ENCODE data around the gene RAB40C.

The RAB40C gene, protein sequence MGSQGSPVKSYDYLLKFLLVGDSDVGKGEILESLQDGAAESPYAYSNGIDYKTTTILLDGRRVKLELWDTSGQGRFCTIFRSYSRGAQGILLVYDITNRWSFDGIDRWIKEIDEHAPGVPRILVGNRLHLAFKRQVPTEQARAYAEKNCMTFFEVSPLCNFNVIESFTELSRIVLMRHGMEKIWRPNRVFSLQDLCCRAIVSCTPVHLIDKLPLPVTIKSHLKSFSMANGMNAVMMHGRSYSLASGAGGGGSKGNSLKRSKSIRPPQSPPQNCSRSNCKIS

DNA sequence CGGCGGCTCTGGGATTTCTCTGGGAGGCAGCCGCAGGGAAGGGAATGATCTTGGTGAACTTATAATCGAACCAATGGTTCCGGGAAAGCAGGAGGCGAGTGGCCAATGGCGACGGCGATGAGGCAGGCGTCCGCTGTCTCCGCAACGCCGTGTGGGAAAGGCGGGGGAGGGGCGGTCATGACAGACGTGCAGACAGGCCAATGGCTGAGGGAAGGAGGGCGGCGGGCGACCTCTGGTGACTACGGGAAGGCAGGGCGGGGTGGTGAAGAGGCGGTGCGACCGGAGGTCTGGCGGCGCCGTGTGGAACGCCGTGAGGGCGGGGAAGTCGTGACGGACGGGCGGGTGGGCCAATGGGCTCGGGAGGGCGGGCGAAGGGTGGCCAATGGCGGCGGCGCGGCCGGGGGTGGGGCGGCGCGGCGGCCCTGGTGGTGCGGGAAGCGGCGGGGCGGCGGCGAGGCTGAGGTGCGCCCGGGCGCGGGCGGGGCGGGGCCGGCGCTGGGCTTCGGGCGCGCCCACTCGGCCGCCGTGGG is at the start of gene RAB40C:
RAB40C (plus strand) TSS at position 409 of the 530 bp plus-strand sequence. CDS start 226 bp downstream, outside the sequence.
- in situ Hi-C loops (cut with MboI; ENCODE audit: low sequenced_read_pairs), result no loop called here

DNA sequence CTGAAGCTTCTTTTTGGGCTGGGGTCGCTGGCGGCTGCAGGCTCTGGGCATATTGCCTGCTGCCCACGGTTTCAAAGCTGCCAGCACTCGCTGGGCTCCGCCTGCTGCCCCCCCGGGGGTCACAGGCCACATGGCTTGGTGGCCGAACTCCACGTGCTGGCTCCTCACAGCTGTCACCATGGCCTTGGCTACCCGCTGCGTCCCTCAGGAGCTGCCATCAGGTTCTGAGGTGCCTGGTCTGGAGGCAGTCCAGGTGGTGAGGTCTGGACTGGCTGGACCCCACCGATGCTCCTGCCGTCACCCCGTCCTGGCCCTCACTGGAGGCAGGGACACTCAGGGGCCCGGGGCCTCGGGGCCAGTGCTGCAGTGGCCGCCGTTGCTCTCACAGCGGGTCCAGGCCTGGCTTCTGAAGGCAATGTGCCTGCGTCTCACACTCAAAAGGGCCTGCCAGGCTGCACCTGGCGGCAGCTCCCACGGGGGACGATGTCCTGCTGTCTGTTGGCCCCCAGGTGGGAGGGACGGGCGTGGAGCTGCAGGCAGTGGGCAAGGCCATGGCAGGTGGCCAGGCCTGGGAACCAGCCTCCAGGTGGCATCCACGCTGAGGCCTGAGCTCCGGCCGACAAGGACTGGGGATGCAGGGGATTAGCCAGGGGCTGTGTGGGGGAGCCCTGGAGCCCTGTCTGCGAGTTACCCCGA is 49.1 kb upstream of the RAB40C start:
- in situ Hi-C loops (cut with MboI; ENCODE audit: low sequenced_read_pairs), result no loop called here

DNA sequence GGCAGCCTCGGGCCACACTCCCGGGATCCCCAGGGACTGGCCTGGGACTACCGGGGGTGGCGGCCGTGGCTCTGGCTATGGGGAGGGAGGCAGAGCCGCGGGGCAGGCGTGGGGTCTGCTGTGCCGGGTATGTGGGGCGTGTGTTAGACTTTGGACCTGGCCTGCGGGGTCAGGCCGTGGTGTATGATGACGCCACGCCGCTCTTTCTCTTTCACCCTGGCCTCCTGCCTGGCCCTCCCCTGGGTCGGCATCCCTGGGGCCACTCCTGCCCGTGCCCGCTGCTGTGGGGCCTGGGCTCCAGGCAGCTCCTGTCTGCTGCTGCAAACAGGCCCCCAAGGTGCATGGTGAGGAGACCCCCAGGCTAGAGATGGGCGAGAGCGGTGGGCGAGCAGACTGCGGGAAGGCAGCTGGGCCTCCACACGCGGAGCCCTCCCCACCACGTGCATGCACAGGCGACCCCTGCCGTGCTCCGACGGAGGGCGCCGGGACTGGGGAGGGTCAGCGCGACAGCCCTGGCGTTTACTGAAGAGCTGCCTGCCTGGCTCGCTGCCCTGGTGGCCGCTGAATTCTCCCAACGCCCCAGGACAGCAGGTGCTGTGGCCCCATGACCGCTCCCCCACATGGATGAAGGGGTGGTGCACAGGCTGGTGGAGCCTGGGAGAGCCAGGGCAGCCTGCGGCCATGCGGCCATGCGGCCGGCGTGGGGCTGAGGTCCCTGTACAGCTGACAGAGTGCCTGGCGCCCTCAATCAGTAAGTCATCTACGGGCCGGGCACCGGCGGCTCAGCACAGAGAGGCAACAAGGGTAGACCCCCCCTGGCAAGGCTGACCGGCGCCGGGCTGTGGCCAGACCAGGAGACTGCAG is 46.3 kb upstream of the RAB40C start:
- in situ Hi-C loops (cut with MboI; ENCODE audit: low sequenced_read_pairs), result no loop called here

DNA sequence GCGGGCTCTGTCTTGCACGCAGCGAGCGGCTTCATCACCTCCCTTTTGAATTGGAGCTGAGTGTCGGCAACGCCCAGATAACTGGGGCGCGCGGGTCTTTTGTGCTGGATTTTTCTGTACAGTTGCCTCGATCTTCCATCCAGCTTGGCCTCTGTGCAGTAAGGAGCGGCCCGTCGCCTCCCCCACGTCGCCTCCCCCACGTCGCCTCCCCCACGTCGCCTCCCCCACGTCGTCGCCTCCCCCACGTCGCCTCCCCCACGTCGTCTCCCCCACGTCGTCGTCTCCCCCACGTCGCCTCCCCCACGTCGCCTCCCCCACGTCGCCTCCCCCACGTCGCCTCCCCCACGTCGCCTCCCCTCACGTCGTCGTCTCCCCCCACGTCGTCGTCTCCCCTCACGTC is 45.3 kb upstream of the RAB40C start:
- in situ Hi-C loops (cut with MboI; ENCODE audit: low sequenced_read_pairs), result no loop called here

DNA sequence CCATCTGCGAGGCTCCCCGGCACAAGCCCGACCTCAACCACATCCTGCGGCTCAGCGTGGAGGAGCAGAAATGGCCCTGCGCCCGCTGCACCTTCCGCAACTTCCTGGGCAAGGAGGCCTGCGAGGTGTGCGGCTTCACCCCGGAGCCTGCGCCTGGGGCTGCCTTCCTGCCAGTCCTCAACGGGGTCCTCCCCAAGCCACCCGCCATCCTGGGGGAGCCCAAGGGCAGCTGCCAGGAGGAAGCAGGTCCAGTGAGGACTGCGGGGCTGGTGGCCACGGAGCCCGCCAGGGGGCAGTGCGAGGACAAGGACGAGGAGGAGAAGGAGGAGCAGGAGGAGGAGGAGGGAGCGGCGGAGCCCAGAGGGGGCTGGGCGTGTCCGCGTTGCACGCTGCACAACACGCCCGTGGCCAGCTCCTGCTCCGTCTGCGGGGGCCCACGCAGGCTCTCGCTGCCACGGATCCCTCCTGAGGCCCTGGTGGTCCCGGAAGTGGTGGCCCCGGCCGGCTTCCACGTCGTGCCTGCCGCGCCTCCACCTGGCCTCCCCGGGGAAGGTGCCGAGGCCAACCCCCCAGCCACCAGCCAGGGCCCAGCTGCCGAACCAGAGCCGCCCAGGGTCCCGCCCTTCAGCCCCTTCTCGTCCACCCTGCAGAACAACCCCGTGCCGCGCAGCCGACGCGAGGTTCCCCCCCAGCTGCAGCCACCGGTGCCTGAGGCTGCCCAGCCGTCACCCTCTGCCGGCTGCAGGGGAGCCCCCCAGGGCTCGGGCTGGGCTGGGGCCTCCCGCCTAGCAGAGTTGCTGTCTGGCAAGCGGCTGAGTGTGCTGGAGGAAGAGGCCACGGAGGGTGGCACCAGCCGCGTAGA is 42.7 kb upstream of the RAB40C start:
- in situ Hi-C loops (cut with MboI; ENCODE audit: low sequenced_read_pairs), result no loop called here

DNA sequence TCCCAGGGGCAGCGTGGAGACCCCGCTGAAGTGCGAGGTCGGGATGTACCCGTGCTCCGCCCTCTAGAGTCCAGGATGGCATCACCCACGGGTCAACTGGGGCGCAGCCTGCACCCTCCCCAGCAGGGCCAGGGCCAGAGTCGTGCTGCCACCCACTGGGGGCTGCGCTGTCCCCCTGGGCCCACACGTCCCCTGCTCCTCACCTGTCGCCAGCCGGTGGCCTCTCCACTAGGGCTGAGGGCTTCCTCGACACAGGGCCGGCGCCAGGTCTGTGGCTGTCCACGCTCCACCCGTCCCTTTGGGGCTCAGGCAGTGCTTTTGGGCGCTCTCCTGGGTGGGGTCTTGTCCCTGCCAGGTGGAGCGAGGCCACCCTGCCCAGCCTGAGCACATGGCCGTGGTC is 41.3 kb upstream of the RAB40C start:
- in situ Hi-C loops (cut with MboI; ENCODE audit: low sequenced_read_pairs), result no loop called here

DNA sequence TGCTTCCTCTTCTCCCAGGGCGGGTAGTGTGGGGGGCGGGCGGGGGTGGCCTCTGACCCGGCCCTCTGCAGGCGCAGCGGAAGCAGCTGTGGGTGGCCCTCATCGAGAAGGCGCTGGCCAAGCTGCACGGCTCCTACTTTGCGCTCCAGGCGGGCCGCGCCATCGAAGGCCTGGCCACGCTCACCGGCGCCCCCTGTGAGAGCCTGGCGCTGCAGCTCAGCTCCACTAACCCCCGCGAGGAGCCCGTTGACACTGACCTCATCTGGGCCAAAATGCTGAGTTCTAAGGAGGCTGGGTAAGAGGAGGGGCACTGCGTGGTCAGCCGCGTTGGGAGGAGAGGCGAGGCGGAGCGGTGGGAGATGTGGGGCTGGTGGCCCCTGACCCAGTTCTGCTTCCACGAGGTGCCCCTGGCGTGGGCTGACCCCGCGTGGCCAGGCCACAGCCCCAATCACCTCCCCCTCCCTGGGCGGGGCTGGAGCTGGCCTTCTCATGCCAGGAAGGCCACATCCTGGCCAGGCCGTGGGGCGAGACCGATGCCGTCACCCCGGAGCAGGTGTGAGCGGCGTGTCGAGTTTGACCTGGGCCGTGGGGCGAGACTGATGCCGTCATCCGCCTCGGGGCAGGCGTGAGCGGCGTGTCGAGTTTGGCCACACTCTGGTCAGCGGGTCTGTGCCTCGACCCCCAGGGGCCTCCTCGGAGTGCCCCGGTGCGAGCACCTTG is 40.2 kb upstream of the RAB40C start:
- in situ Hi-C loops (cut with MboI; ENCODE audit: low sequenced_read_pairs), result no loop called here

DNA sequence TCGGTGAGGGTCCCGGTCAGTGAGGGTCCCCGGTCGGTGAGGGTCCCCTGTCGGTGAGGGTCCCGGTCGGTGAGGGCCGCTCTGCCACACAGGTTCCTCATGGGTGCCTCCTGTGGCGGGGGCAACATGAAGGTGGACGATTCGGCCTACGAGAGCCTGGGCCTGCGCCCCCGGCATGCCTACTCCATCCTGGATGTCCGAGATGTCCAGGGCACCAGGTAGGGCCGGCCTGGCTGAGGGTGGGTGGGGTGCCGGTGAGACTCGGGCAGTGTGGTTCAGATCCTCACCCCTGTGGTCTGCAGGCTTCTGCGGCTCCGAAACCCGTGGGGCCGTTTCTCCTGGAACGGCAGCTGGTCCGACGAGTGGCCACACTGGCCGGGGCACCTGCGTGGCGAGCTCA is 38.7 kb upstream of the RAB40C start:
- in situ Hi-C loops (cut with MboI; ENCODE audit: low sequenced_read_pairs), result no loop called here

DNA sequence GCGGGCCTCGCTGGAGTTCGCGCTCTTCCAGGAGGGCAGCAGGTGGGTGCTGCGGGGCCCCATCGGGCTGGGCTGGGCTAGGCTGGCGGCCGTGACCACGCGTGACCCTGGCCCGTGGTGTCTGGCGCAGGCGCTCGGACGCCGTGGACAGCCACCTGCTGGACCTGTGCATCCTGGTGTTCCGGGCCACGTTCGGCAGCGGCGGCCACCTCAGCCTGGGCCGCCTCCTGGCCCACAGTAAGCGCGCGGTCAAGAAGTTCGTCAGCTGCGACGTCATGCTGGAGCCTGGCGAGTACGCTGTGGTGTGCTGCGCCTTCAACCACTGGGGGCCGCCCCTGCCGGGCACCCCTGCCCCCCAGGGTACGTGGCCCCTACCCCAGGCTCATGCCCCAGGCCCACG is 37.7 kb upstream of the RAB40C start:
- in situ Hi-C loops (cut with MboI; ENCODE audit: low sequenced_read_pairs), result no loop called here

DNA sequence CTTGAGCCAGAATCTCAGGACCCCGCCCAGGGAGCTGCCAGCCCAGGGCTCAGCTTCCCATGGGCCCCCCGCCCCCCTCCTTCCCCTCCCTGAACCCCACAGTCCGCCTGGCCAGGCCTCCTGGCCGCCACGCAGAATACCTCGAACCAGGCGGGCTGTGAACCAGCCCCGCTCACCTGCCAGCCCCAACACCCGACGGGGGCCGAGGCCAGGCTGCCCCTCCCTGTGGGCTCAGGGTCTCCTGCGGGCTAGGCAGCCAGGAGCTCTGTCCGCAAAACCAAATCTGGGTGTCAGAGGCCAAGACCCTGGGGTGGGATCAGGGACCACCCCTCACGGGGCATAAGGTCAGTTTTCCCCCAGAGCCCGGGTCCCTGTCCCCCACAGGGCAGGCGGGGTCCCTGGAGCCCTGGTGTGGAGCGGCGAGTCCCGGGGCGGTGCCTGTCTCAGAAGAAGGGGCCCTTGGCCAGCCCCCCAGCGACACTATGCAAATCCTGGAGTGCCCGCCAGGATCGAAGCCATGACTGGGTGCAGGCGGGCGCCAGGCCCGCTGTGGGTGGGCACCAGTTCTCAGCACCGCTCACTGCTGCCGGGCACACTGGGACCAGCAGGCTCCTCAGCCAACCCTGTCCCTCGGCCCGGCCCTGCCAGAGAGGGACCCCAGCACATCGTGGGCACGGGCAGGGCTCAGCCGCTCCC is 36.1 kb upstream of the RAB40C start:
- in situ Hi-C loops (cut with MboI; ENCODE audit: low sequenced_read_pairs), result no loop called here

DNA sequence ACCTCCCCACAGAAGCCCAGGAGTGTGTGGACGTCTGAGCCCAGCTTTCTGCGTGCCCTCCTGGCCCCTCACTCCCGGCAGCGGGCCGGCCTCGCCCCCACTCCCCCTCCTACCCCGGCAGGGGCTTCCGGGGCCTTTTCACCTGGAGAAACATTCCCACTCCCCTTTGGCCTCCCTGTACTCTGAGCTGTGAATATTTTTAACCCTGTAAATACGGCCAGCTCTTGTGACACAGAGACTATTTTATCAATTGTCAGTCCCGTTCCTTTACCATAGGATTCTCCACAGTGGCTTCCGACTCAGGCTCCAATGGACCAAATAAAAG is 35.6 kb upstream of the RAB40C start:
- in situ Hi-C loops (cut with MboI; ENCODE audit: low sequenced_read_pairs), result no loop called here

DNA sequence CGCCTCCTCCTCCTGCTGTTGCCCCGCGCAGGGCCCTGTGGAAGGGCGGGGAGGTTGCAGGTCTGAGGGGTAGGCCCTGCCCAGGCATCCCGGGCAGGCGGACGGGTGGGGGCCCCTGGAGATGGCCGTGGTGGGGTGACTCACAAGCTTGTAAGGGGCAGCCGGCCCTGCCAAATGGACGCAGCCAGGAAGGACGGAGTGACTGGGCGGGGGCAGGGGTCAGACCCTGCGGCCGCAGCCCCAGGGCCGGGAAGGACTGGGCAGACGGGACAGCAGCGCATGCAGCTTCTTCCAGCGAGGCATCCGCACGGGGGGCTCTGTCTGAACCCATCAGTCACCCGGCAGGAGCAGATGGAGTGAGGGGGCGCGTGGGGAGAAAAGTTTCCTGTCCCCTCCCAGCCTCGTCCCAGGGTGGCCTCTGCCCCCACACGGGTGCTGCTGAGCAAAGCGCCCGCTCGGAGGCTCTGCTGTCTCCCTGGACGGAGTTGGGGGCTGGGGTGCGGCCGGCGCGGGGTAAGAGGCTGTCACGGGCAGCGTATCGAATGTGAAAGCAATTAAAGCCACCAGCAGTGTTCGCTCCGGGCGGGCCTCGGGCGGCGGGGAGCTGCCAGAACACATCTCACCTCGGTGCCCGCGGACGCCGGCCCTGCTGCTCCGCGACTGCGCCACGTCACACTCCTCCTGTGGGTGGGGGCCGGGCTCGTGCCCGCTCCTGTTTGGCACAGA is 35.1 kb upstream of the RAB40C start:
- in situ Hi-C loops (cut with MboI; ENCODE audit: low sequenced_read_pairs), result no loop called here

DNA sequence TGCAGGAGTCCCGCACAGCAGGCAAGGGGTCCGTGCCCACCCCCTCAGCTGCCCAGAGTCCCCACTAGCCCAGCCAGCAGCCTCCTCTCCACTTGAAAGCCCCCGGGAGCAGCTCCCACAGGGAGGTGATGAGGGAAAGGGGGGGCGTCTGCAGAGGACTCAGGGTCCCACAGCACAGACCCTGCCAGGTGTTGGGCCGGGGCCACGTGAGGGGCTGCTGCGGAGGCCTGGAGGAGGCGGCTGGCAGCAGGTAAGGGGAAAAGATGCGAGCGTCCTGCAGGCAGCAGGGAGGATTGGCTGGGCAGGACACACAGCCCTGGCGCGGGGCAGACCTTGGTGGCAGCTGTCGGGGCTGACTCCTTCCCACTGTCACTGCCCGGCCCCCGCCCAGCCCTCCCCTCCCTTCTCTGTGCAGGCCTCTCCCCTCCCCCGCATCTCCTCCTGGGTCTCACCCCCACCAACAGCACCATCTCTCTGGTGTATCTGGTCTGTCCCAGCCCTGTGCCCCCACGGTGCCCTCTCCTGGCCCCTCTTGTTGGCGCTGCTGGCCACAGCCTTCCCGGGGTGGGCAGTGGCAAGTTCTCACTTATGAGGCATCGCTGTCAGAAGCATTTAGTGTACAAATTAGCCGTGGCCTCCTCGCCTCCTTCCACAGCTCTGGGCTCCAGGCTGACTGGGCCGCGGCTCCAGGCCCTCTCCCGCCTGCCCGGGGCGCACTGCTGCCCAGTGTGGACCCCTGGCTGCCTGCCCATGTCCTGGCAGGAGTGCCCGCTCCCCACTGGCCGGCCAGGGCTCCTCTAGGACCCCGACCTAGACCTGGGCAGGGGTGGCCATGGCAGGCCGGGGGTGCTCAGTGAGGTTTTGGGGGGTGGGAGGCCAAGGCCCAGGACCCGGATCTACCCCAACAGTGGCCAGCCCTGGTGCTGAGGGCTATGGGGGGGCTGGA is 34.1 kb upstream of the RAB40C start:
- in situ Hi-C loops (cut with MboI; ENCODE audit: low sequenced_read_pairs), result no loop called here

DNA sequence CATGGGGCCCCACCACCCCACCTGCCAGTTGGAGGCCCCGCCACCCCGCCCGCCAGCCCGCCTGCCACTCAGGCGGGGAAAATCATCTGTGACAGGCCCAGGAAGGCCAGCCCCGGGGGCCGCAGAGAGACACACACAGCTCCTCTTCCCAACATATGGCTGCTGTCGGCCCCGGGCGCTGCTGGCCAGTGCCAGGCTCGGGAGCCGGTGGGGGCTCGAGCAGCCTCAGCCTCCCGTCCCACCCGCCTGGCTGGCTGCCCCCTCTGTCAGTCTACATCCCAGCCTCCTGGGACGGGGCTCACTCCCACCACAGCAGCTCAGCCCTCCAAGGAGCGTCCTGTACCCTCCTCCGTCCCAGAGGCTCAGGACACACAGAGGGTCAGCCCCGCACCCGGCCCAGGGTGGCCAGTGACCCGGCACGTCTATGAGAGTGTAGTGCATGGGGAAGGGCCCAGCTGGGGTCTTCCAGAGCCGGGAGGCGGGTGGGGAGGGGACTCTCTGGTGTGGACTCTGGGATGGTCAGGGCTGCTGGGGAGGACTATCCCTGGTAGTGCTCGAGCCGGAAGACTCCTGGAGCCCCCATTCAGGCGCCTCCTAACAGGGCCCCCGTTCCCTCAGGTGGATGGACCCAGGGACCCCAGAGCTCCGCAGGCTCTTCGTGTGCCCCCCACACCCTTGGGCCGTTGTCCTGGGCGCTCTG is 33.2 kb upstream of the RAB40C start:
- in situ Hi-C loops (cut with MboI; ENCODE audit: low sequenced_read_pairs), result no loop called here

DNA sequence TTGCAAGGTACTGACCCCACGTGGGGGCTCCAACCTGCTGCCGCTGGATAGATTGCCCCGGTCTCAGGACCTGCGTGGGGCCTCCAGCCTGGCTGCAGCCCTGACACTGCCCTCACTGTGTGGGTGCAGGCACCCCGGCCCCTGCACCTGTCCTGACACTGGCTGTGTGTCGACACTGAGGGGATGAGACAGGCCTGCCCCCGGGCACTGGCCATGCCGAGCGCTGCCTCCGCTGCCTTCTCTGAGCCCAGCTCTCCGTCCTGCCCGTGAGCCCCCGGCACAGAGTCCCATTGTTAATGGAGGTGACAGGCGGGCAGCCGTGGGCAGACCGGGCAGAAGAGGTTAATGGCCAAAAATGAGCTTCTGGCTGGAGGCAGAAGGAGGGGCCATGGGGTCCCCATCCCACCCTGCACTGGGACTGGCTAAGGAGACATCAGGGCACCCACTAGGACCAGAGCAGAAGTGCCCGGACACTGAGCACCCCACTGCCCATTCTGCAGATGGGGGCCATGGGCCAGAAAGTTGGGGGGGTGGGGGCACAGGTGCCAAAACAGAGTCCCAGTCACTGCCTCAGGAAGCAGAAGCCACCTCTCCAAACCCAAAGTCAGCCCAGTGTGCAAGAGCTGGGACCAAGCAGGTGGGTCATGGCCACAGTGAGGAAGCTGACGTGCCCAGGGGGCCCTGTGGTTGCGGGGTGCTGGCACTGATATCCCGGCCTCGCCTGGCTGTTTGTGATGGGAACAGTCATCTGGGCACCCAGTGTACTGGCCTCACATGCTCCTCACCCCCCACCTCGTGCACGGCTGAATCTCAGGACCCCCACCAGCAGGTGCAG is 32.2 kb upstream of the RAB40C start:
- in situ Hi-C loops (cut with MboI; ENCODE audit: low sequenced_read_pairs), result no loop called here
